Epithelial cell of esophagus (primary cell): ENCODE results near the gene ZC3H10.

ENCODE experiments used
- DNase-seq: peaks from one replicate; pipeline ENCODE4 v3.0.0; 2010; ENCODE audit warnings: low read depth
- H3K4me3 ChIP-seq: 2 replicates; pipeline ENCODE4 v1.5.1; 2011; ENCODE audit warnings: mild to moderate bottlenecking, low read length, control low read depth
- CTCF ChIP-seq: IDR thresholded peaks from 2 replicates; pipeline ENCODE4 v1.5.1; 2011; ENCODE audit warnings: low read depth, mild to moderate bottlenecking, low read length, control low read depth, inconsistent platforms; ENCODE audit not compliant: insufficient read depth; ENCODE audit errors: missing control alignments

ZC3H10 gene

GRCh38 chr12:56154818-56155217 is 36.8 kb downstream of the ZC3H10 start:
- no peak for DNase-seq
- H3K4me3 ChIP-seq = no peak overlapping the region
- no peak for TF ChIP-seq CTCF

- no peak for TF ChIP-seq CTCF
- DNase-seq = no peak
- no peak overlapping the region for H3K4me3 ChIP-seq
Observed at GRCh38 chr12:56155256-56155845, 37.3 kb downstream of the ZC3H10 start.

- peak; percentile 55 for DNase-seq
- peak overlapping the region; percentile 100 for H3K4me3 ChIP-seq
Observed at GRCh38 chr12:56156464-56157200, 38.6 kb downstream of the ZC3H10 start.

- peak overlapping the region; percentile 100 for H3K4me3 ChIP-seq
- peak; percentile 77 for DNase-seq
- peak; percentile 49 for TF ChIP-seq CTCF
Observed at GRCh38 chr12:56157201-56158028, 39.3 kb downstream of the ZC3H10 start.

GRCh38 chr12:56158029-56158925 is 40.2 kb downstream of the ZC3H10 start, which contains the start of gene MYL6:
TSS of gene MYL6 (plus strand) at chr12:56158359. CDS start at chr12:56158402, 43 bp downstream.
- DNase-seq = peak; percentile 99
- no peak for TF ChIP-seq CTCF
- H3K4me3 ChIP-seq = peak within 1 kb of the TSS; percentile 100

- TF ChIP-seq CTCF = no peak
- peak; percentile 80 for DNase-seq
Observed at GRCh38 chr12:56158926-56159461, 40.9 kb downstream of the ZC3H10 start.

More at GRCh38 chr12:56158926-56159461, 40.9 kb downstream of the ZC3H10 start:
- peak overlapping the region; percentile 100 for H3K4me3 ChIP-seq
